ENCODE measurements around the gene SERPINB6. TPM values are rescaled to one million over a fixed set of nuclear protein-coding genes. Genes with fewer than 3 reads are reported as not detected.
"Not testable (repeated sequence)": the region's sequence is repeated elsewhere in the genome, so short reads cannot be mapped to it uniquely, and the experiment has no call there.

Gene SERPINB6
- total RNA-seq, 1 donor from 2014 or later: 108 TPM

DNA sequence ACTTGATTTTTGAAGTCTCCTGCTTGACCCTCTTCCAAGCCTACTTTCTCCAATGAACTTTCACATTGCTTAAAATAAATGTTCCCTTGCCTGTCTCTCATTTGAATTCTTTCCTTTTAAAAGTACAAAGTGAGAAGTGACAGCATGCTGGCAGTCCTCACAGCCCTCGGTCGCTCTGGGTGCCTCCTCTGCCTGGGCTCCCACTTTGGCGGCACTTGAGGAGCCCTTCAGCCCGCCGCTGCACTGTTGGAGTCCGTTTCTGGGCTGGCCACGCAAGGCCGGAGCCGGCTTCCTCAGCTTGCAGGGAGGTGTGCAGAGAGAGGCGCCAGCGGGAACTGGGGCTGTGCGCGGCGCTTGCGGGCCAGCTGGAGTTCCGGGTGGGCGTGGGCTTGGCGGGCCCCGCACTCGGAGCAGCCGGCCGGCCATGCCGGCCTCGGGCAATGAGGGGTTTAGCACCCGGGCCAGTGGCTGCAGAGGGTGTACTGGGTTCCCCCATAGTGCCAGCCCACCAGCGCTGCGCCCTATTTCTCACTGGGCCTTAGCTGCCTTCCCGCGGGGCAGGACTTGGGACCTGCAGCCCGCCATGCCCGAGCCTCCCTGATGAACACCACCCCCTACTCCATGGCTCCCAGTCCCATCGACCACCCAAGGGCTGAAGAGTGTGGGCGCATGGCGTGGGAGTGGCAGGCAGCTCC lies 31.9 kb downstream of the SERPINB6 start:
- DNase-seq (ENCODE audit: low read depth in 2 of 2): no peak

DNA sequence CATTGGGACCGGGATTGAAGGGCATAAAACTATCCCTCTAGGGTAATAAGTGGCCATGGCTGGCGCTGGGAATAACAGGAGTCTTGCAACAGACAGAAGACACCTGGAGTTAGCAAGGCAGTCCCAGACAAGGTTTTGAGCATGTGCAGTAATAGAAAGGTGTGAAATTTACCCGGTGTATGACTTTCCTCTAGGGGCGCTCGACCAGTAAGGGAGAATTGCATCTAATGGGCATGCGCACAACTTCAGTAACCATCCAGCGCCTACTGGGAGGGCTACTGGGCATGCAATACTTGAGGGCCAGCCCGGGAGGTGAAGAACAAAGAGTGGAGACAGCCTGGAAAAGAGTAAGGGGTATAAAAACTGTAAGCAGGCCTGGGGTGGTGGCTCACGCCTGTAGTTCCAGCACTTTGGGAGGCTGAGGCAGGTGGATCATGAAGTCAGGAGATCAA lies 32.7 kb downstream of the SERPINB6 start:
- no peak for DNase-seq (ENCODE audit: low read depth in 2 of 2)

DNA sequence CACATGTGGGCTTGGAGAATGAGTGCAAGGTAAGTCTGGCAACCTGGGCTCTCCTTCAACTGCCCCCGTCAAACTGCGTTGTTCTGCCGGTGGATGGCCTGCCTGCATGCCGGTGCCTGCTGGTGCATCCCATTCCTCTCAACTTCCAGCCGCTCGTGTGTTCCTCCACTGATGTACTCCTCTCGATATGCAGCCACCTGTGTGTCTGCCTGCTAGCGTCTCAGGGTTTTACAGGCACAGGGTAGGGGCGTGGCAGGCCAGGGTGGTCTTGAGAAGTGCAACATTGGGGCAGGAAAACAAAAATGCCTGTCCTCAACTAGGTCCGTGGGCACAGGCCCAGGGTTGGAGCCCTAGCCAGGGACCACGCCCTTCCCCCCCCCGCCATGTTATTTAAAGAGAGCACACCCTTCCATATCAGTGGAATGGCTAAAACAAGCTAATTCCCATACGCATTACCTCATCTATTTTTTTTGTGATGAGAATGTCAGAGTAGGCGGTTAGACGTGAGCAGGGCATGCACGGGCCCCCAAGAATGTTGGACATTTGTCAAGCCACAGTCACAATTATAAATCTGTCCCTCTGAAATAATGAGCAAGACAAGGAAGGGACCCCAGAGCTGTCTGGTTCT lies 33.2 kb downstream of the SERPINB6 start:
- no peak for DNase-seq (ENCODE audit: low read depth in 2 of 2)

DNA sequence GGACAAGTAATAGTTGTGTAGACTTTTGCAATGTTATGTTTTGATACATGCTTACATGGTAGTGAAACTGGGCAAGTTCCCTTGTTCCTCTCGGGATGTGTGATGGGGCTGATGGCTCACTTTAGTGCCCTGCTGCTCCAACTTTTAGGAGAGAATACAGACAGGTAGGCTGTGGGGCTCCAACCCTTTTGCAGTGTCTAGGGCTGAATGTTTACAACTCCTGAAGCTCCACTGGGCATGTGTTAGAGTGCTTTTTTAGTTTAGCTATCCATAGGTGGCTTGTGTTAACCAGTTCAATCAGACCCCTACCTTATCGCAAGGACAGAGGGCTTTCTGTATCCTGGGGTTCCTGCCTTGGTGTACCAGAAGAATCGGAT lies 33.8 kb downstream of the SERPINB6 start:
- no peak for DNase-seq (ENCODE audit: low read depth in 2 of 2)

DNA sequence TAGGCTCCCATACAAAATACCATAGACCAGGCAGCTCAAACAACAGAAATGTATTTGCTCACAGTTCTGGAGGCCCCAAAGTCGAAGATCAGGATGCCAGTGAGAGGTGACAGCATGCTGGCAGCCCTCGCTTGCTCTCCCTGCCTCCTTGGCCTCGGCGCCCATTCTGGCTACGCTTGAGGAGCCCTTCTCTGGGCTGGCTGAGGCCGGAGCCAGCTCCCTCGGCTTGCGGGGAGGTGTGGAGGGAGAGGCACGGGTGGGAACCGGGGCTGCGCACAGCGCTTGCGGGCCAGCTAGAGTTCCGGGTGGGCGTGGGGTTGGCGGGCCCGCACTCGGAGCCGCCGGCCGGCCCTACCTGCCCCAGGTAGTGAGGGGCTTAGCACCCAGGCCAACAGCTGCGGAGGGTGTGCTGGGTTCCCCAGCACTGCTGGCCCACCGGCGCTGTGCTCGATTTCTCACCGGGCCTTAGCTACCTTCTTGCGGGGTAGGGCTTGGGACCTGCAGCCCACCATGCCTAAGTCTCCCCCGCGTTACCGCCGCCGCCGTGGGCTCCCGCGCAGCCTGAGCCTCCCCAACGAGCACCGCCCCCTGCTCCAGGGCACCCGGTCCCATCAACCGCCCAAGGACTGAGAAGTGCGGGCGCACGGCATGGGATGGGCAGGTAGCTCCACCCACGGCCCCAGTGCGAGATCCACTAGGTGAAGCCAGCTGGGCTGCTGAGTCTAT lies 35.6 kb downstream of the SERPINB6 start:
- DNase-seq (ENCODE audit: low read depth in 2 of 2): no peak

DNA sequence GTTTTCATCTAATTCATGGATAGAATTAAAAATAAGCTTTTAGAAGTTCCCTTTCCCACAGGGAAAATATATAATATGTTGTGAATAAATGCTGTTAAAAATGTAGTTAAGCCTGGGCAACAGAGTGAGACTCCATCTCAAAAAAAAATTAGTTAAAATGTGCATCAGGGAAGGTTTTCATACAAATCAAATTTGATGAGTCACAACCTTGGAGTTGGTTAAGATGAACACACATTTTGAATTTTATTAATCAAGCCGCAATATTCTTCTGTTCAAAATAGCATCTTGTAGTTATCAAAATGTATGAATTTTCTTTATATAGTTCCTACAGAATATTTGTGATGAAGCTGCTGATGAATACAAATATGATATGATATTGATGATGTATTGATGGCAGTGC lies 37.3 kb downstream of the SERPINB6 start:
- no peak for DNase-seq (ENCODE audit: low read depth in 2 of 2)

DNA sequence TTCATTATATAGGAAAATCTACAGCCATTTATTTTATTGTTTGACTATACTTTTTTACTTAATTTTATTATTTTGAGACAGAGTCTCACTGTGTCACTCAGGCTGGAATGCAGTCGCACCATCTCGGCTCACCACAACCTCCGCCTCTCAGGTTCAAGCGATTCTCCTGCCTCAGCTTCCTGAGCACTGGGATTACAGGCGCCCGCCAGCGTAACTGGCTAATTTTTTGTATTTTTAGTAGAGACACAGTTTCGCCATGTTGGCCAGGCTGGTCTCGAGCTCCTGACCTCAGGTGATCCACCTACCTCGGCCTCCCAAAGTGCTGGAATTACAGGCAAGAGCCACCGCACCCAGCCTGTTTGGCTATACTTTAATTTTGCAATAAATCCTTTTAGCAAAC lies 38.5 kb downstream of the SERPINB6 start:
- DNase-seq (ENCODE audit: low read depth in 2 of 2): not testable (repeated sequence)

DNA sequence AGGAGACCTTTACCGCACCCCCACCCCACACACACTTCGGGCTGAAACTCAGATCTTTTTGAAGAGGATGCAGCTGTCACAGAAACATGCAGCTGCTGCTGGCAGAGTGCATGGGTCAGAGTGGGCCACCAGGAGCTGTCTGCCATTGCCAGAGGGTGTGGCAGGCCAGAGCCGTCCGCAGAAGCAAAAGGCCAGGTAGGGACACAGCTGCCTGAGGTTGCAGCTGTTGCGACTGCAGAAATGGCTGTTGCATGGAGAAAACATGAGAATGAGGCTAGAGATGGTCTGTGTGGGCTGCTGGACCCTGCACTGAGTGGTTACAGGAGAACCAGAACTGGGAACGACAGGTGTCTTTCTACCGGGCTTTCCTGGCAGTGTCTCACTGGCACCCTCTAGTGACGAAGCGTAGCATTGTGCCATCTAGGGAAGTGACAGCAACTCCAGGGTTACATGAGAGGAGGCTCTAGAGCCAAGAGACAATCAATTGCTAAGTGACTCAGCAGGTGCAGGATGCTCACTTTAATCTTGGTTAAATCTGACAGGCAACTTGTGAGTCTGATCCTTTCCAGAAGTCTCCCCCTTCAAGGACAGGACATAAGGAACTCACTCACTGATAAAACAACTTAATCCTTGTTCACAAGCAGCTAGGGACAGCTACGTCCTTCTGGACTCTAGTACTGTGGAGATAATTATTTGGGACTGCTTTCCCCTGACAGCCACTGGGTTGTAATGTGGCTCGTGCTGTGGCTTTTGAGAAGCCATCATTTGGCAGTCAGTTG lies 39.2 kb downstream of the SERPINB6 start:
- peak; percentile 69 to 81 for DNase-seq (ENCODE audit: low read depth in 2 of 2)

DNA sequence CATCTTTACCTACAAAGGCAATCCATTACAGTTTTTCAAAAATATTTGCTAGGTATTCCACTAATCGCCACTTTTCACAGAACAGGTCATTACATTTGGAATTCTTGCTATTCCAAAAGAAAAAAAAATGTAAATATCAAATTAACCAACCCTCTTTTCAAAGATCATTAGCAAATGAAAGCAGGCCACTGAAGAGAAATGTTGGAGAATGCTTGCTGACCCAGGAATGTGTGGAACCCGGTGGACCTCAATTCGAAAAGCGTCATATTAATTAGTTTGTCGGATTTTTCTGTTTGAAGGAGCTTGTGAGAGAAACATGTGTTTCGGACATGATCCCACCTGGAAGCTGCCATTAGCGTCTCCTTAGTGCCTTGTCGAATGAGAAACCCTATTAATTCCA lies 40.3 kb downstream of the SERPINB6 start:
- DNase-seq (ENCODE audit: low read depth in 2 of 2): no peak

DNA sequence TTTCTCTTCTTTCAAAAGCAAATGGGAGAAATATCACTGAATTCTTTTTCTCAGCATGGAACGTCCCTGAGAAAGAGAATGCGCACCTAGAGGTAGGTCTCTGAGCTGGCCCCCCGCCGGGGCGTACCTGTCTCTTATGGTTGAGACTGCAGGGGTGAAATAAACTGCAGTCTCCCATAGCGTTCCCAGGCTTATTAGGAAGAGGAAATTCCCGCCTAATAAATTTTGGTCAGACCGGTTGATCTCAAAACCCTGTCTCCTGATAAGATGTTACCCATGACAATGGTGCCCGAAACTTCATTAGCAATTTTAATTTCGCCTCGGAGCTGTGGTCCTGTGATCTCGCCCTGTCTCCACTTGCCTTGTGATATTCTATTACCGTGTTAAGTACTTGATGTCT lies 43.4 kb downstream of the SERPINB6 start:
- not testable (repeated sequence) for DNase-seq (ENCODE audit: low read depth in 2 of 2)

DNA sequence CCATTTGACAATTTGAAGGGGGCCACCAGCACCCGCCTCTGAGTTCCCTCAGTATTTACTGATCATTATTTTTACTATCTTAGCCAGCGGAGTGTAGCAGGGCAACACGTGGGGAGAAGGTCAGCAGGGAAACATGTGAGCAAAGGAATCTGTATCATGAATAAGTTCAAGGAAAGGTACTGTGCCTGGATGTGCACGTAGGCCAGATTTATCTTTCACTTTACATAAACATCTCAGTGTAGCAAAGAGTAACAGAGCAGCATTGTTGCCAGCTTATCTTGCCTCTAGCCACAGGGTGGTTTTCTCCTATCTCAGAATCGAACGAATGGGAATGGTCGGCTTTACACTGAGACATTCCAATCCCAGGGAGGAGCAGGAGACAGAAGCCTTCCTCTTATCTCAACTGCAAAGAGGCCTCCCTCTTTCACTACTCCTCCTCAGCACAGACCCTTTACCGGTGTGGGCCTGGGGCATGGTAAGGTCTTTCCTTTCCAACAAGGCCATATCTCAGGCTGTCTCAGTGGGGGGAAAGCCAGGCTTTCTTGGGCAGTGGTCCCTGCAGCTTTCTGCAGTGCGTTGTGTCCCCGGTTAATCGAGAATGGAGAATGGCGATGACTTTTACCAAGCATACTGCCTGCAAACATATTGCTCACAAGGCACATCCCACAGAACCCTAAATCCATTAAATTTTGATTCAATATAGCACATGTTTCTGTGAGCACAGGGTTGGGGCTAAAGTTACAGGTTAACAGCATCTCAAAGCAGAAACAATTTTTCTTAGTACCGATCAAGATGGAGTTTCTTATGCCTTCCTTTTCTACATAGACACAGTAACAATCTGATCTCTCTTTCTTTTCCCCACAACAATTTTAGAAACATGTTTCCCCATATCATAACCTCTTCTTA lies 45.3 kb downstream of the SERPINB6 start:
- not testable (repeated sequence) for DNase-seq (ENCODE audit: low read depth in 2 of 2)

DNA sequence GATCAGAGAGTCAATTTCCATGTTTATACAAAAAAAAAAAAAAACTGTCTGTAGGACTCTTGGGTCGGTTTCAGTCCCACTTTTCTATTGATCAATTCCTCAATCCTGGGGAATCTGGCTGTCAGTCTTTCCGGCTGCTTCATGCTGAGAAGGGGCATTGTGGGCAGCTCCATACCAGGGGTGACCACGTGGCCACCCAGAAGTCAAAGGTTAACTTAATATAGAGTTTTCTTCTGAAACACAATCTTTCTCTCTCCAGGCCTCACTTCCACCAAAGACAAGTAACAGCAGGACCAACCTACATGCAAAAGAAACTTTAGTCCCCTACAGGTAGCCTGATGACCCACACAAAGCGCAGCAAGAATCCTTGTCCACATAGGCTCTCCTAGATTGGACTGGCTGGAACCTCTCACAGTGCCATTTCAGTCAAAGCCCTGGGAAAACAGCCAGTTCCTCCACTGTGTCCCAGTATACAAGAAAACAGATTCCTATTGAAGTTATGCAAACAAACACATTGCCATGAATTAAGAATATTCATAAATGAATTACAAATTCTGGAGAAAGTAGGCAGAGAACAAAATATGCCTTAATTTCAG lies 49.7 kb downstream of the SERPINB6 start:
- no peak for DNase-seq (ENCODE audit: low read depth in 2 of 2)

DNA sequence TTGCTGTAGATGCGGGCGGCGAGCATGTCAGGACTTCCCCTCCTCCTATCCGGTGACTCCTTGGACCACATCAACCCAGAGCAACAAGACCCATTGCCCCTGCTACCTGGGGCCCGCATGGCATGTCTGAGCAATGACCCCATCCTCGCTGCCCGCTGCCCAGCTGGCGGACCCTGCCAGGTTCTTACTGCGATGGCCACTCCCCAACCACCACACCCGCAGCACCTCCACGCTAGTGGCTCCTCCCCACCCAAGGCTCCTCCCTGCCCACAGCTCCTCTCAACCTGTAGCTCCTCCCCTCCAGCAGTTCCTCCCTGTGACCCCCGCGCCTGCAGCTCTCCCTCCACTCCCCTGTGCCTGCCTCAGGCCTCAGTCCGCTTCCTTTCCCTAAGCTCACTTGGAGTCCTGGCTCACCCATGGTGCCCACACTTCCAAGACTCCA lies 50.7 kb downstream of the SERPINB6 start:
- no peak for DNase-seq (ENCODE audit: low read depth in 2 of 2)

DNA sequence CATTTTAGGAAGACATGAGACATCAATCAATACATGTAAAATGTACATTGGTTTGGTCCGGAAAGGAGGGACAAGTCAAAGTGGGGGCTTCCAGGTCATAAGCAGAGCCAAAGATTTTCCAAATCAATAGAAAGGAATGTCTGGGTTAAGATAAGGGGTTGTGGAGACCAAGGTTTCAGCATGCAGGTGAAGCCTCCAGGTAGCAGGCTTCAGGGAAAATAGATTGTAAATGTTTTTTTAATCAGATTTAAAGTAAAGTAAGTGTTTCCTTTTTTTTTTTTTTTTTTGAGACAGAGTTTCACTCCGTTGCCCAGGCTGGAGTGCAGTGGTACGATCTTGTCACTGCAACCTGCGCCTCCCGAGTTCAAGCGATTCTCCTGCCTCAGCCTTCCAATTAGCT lies 51.5 kb downstream of the SERPINB6 start:
- no peak for DNase-seq (ENCODE audit: low read depth in 2 of 2)

DNA sequence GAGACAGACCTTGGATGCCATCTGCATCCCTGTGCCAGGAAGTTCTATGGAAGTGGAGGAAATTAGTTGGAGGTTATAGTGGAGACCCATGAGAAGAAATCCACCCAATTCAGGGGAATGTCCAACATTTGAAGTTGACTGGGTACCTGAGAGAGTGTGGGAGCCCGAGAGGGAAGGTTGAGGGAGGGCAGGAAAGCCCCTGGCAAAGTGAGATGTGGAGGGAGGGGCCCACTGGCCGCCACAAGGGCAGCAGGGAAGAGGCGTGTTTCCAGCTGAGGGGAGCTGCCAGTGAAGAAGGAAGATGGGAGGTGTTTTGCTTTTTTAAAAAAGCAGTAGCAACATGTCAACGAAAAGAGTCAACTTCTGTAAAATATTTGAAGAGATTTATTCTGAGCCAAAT lies 52.0 kb downstream of the SERPINB6 start:
- DNase-seq (ENCODE audit: low read depth in 2 of 2): no peak

DNA sequence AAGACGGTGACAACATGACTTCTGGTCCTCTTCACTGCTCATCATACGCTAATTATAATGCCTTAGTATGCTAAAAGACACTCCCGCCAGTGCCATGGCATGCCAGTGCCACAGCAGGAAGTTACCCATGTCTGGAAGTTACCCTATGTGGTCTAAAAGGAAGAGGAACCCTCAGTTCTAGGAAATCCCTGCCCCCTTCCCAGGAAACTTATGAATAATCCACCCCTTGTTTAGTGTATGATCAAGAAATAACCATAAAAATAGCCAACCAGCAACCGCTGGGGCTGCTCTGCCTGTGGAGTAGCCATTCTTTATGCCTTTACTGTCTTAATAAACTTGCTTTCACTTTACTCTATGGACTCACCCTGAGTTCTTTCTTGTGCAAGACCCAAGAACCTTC lies 52.4 kb downstream of the SERPINB6 start:
- DNase-seq (ENCODE audit: low read depth in 2 of 2): no peak

DNA sequence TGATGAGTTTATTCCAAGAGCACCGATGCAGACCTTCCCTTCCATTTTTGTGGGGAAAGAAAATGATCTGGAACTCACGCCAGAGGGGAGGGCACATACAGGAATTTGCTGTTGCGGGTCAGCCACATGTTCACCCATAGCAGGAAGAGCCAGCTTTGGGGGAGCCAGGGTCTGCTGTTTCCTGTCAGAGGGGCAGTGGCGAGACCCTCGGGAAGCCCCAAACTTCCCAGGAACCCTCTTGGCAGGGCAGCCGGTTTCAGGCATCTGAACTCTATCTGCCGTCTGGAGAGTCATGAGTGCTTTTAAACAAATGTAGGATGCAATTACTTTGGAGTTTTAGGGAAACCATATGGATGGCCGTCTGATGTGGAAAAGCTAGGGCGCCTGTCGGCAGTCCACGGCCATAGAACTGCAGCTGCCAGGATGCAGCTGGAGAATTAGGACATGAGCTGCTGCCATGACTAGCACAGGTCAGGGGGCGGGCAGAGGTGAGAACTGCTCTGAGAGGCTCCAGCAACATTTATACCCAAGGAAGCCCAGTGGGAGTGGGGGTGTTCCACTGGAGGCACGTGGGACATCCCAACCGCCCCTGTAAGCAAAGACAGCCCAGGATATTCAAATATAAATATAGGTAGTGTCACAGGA lies 53.4 kb downstream of the SERPINB6 start:
- DNase-seq (ENCODE audit: low read depth in 2 of 2): peak in 1 of 2 donors; percentile 42

DNA sequence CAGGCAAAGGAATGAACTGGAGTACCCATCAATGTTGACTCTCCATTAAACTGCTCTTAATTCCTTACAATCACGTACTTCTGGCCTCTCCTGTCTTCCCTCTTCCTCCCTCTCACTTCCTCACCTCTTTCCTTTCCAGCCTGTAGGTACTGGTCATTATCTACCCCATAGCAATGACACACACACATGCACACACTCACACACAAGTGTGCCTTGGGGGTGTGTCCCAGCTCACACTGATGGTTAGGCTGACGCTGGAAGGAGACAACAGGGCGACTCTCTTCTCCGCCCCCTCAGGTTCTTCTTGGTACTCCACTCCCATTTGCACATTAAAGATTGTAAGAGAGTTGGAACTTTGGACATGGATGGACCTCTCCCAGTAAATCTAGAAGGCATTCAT lies 54.3 kb downstream of the SERPINB6 start:
- DNase-seq (ENCODE audit: low read depth in 2 of 2): no peak

DNA sequence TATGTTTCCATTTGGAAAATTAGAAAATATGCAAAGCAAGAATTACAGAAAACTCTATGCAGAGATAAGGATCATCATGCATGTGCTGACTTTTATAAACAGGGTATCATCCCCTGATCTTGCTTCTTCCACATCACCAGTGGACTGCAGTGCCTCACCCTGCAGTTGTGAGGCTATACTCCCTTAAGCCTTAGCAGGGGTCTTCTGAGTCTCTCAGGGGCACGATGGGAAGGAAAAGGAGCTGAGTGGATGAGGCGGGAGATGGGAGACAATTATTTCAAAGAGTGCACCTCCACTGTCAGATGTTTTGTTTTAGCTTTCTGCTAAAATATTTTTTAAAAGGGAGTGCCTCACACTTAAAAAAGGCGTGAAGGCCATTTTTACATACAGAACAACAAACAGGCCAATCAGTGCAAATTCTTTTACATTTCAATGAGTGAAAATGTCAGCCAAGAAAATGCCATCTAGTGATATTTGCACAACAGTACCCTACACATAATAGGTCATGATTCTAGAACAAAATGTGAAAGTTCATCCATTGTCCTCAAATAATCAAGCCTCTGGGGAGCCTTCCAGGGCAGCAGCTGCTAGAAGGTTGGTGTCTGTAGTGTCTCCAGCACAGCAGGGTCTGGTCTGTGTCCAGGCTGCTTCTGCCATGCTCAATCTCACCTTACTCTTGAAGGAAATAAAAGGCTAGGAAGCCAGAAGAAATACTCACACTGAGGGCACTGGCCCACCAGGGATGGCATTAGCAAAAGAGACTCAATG lies 55.0 kb downstream of the SERPINB6 start:
- DNase-seq (ENCODE audit: low read depth in 2 of 2): no peak
